CD1c-positive myeloid dendritic cell (primary cell): ENCODE measurements around the gene ADARB2.
A peak's percentile ranks its signal among the peaks of the same experiment; 100 is the strongest.
"Not testable (repeated sequence)": the region's sequence is repeated elsewhere in the genome, so short reads cannot be mapped to it uniquely, and the experiment has no call there.

Experiments used
- DNase-seq: peaks from one replicate; pipeline ENCODE4 v3.0.0-alpha.2; 2016; ENCODE audit errors: extremely low spot score

Gene ADARB2

GRCh38 chr10:1434912-1435692 lies 302.2 kb downstream of the ADARB2 start:
- no peak for DNase-seq

DNA sequence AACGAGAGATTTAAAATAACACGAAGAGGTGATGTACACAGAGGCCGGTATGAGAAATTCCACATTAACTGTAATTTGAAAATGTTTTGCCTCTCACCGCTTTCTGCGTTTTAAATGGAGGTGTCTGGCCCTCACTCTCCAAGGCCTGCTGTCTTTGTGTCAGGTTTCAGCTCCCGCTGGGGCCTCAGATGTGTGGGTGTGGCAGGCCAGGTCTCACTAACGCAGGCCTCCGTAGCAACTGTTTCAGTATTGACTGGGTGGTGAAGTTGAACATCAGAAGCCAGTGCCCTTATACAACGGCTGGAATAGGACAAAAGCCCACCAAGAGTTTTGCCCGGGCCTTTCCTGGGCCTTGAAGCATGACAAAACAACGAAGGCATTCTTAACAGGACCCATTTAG lies 303.1 kb downstream of the ADARB2 start:
- DNase-seq = no peak

GRCh38 chr10:1432161-1432560 lies 305.2 kb downstream of the ADARB2 start:
- no peak for DNase-seq

GRCh38 chr10:1431229-1431628 lies 306.1 kb downstream of the ADARB2 start:
- no peak for DNase-seq

GRCh38 chr10:1427521-1428186 lies 309.7 kb downstream of the ADARB2 start:
- DNase-seq = not testable (repeated sequence)

- DNase-seq = no peak
Measured at GRCh38 chr10:1426786-1427185, 310.5 kb downstream of the ADARB2 start.

- DNase-seq = no peak
Measured at GRCh38 chr10:1425879-1426278, 311.4 kb downstream of the ADARB2 start.

DNA sequence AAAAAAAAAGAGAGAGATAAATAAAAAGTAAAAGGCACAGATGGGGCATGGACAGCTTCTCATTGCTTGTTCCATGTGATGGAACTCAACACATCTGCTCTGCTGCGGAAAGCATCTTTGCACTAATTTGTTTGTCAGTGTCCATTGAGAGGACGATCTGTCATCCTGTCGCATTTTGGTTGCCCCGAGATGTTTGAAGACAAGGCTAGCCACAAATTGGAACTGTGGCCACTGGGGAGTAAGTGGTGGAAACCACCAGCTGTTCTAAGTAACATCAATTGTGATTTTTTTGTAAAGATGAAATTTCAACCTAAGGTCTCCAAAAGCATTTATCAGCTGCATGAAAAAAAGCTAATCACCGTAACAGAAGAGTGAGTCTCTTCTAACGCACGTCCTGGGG lies 312.7 kb downstream of the ADARB2 start:
- DNase-seq = no peak

DNA sequence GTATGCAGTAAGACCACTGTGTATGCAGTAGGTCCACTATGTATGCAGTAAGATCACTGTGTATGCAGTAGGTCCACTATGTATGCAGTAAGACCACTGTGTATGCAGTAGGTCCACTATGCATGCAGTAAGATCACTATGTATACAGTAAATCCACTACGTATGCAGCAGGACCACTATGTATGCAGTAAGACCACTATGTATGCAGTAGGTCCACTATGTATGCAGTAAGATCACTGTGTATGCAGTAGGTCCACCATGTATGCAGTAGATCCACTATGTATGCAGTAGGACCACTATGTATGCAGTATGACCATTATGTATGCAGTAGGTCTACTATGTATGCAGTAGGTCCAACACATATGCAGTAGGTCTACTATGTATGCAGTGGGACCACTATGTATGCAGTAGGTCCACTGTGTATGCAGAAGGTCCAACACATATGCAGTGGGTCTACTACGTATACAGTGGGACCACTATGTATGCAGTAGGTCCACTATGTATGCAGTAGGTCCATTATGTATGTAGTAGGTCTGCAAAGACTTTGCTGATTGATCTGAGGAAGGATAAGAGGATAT lies 313.6 kb downstream of the ADARB2 start:
- DNase-seq = no peak

- DNase-seq = no peak
Measured at GRCh38 chr10:1422275-1422674, 315.1 kb downstream of the ADARB2 start.

- DNase-seq = peak; percentile 43
Measured at GRCh38 chr10:1420661-1421362, 316.5 kb downstream of the ADARB2 start.

DNA sequence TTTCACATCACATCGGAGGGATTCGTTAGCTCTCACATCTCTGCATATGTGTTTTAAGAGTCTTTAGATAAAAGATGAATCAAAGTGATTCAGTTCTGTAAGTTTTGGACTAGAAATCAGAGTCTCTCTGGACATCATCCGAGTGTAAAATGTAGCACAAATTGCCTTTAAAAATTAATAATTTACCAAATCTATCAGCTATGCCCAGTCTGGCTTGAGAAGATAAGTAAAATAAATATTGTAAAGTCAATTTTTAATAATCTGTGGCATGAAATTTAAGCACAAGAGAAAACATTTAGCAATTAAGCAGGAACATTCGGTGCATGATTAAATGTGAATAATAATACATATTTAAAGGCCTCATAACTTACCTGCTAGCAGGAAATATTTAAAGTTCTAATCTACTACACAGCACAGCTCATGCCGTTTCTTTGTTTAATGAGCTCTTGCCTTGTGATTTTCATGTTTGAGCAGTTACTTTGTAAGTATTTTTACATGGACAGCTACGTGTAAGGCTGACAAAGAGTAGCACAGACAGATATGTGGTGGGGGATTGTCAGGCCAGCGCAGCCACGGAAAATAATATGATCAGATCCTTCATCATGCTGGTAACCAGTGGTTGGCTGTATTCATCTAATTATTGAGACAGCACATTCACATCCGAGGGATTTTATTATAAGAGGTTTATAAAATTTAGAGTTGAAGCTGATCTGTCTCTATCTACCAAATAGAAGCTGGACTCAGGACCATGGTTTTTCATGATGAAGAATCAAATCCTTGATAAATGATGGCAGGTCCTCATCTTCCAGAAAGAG lies 317.3 kb downstream of the ADARB2 start:
- DNase-seq = no peak

DNA sequence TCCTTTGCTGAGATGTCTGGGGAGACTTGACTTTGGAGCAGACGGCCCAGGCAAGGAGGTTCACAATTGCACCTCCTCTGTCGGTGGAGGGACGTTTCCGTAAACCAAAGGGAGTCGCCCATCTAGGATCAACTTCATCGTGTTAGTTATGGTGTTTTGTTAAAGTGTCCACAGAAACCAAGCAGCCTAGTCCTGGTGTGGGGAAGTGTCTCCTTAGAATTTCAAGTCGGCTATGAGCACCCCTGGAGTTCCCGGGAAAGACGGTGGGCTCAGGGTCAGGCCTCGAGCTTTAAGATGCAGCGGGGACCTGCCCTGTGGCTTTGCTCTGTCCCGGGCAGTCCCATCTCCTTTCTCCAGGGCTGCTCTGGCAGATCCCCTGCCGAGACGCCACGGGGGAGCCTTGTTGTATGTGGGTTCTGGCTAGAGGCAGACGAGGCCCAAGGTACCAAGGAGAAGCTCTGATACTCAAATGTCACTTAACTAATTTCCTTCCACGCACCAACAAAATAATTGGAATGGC lies 319.2 kb downstream of the ADARB2 start:
- no peak for DNase-seq

DNA sequence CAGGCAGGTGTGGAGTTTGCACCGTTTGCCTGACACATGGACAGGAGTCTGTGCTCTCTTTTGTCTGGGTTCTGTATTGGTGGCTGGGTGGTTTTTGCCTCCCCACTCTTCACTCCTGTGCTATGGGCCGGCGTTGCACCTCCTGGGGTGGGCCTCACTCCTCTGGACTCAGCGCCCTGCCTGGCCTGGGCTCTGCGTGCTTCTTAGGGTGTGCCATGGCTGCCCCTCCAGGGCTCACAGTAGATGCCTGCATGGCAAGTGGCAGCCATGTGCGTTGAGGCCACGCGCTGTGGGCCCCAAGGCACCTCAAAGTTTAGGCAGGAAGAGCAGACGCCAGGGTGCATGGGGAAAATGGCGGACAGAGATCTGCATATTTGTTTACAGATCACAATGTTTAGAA lies 319.8 kb downstream of the ADARB2 start:
- DNase-seq = no peak

- DNase-seq = no peak
Measured at GRCh38 chr10:1416456-1417037, 320.8 kb downstream of the ADARB2 start.

- DNase-seq = no peak
Measured at GRCh38 chr10:1414893-1415292, 322.4 kb downstream of the ADARB2 start.

DNA sequence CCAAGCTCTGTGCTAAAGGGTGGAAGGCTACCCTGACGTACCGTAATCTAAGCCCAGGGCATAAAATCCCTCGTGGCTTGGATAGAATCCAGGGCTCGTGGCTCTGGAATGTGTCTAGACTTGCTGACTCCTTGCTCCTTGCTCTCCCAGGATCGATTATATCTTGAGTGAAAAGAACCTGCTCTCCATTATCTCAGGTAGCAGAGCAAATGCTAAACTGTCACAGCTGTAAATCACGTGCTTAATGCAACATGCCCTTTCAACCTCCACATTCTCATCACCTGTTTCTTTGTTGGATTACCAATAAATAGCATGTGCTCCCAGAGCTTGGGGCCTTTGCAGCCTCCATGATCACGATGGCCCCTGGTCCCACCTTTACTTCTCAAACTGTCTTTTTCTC lies 323.0 kb downstream of the ADARB2 start:
- not testable (repeated sequence) for DNase-seq

DNA sequence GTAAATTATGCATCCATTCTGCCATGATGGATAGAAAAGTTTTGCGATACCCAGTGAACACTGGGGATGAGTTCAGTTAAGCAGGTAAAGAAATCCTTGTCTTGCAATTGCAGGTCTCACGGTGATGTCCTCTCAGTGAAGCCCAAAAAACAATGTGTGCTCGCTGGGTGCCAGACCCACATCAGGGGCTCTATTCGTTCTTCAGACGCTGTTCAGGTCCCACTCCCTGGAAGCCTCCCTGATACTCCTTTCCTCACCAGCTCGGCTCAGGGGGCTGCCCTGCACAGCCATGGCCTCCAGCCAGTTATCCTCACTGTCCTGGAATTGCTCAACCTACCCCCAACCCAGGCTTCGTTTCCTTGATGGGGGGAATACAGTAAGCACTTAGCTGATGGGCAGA lies 323.5 kb downstream of the ADARB2 start:
- DNase-seq = no peak

DNA sequence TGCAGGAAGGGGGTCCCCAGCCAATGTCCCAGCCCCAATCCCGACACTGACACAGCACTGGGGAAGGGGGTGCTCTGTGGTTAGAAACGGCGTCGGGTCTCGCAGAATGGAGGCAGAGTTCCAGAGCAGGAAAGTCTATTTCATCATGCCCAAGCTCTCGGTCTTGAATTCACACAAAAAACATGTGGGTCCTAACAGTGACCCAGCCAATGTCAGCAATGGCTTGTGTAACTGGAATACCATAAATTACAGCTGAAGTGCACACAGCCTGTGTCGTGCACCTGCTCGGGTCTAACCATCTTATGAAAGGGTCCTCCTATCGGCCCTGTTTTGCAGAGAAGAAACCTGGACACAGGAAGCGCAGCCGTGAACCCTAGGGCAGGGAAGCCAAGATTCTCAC lies 324.1 kb downstream of the ADARB2 start:
- no peak for DNase-seq

- no peak for DNase-seq
Measured at GRCh38 chr10:1412531-1413189, 324.7 kb downstream of the ADARB2 start.
